Activated T-cell treated with anti-CD3 and anti-CD28 coated beads for 1 hour (primary cell): Measurements from ENCODE around the gene SLC16A6.
"Not testable (repeated sequence)": the region's sequence is repeated elsewhere in the genome, so short reads cannot be mapped to it uniquely, and the experiment has no call there.

ENCODE experiments used
- DNase-seq: peaks from one replicate; pipeline ENCODE4 v3.0.0-alpha.2; 2020; ENCODE audit warnings: low read depth

The SLC16A6 gene

DNA sequence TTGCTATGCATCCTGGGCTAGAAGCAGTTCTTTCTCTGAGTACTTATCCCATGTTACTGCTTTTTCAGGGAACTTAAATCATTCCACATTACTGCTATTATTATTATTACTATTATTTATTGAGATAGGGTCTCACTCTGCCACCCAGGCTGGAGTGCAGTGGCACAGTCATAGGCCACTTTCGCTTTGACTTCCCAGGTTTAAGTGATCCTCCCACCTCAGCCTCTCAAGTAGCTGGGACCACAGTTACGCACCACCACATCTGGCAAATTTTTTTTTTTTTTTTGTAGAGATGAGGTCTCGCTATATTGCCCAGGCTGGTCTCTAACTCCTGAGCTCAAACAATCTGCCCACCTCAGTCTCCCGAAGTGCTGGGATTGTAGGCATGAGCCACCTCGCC lies 71.5 kb downstream of the SLC16A6 start:
- DNase-seq = not testable (repeated sequence)
